Kidney (tissue), 14 donors: ENCODE results near the gene NKAIN2. TPM values are rescaled to one million over a fixed set of nuclear protein-coding genes. Genes with fewer than 3 reads are reported as not detected.

Experiments used
- DNase-seq, 5 donors: peaks; one replicate each; pipeline ENCODE4 v3.0.0-alpha.2; 2013 to 2020
- FAIRE-seq: peaks from 2 replicates; lab custom pipeline; 2012; peaks lifted over from hg19 to GRCh38; lab: Jason Lieb, UNC
- H3K27ac ChIP-seq, 2 donors: one replicate each; pipeline ENCODE4 v1.7.0; 2013; ENCODE audit warnings: low read depth in 2 of 2, low read length in 2 of 2, inconsistent platforms in 1 of 2
- H3K27me3 ChIP-seq: one replicate; pipeline ENCODE4 v1.7.1; 2013; ENCODE audit warnings: low read length, inconsistent platforms; ENCODE audit not compliant: control insufficient read depth, insufficient read depth
- H3K36me3 ChIP-seq, 3 donors: one replicate each; pipeline versions ENCODE4 v1.7.0 to v1.7.1; 2013; ENCODE audit warnings: low read length in 3 of 3, control low read depth in 1 of 3, inconsistent platforms in 1 of 3; ENCODE audit not compliant: insufficient read depth in 3 of 3, control insufficient read depth in 2 of 3
- H3K4me1 ChIP-seq, 3 donors: one replicate each; pipeline versions ENCODE4 v1.7.0 to v1.7.1; 2013; ENCODE audit warnings: low read length in 3 of 3, inconsistent platforms in 1 of 3, low read depth in 1 of 3; ENCODE audit not compliant: control insufficient read depth in 2 of 3, insufficient read depth in 2 of 3
- H3K4me3 ChIP-seq, 3 donors: one replicate each; pipeline versions ENCODE4 v1.7.0 to v1.8.1; 2013; ENCODE audit warnings: low read length in 3 of 3, control low read depth in 1 of 3, inconsistent platforms in 1 of 3
- H3K9ac ChIP-seq, 3 donors: one replicate each; pipeline versions ENCODE4 v1.7.0 to v1.7.1; 2013; ENCODE audit warnings: low read length in 3 of 3, control low read depth in 1 of 3, inconsistent platforms in 1 of 3
- H3K9me3 ChIP-seq, 3 donors: one replicate each; pipeline versions ENCODE4 v1.7.0 to v1.7.1; 2013; ENCODE audit warnings: low read length in 3 of 3, control low read depth in 1 of 3, inconsistent platforms in 1 of 3; ENCODE audit not compliant: control insufficient read depth in 2 of 3, insufficient read depth in 1 of 3
- intact Hi-C: fragments of 100-400 bp; cut with DNase I; formaldehyde crosslinking; loops from one replicate; pipeline ENCODE4 v1.11.1; 2022
- polyA plus RNA-seq: library from polyadenylated mRNA; stranded (reverse); fragments of 350-450 nt; fragmentation: Illumina TruSeq; extraction: RNeasy Lipid Tissue Mini Kit (QIAGEN cat#74804); gene quantifications from one replicate; pipeline ENCODE4 v1.2.3, GENCODE V29; 2014; ENCODE audit warnings: low read depth, low replicate concordance; ENCODE audit not compliant: insufficient read depth
- total RNA-seq: library from RNA; stranded (reverse); fragmentation: NEBNext Ultra II Directional; extraction: Animal tissue kit (Norgen Biotek cat#: 25700); gene quantifications from one replicate; pipeline ENCODE4 v1.2.1, GENCODE V29; 2021
- TF ChIP-seq, protein P1 (sequence below): IDR thresholded peaks from 3 replicates; pipeline ENCODE4 v1.5.1; 2012; ENCODE audit warnings: mild to moderate bottlenecking, moderate library complexity, borderline replicate concordance; ENCODE audit not compliant: insufficient read depth; ENCODE audit errors: extremely low read depth
- donor health status: control.
- donor health status: control.
- donor health status: control.
- donor health status: control.
- donor health status: control.
- donor health status: DM: yes; HTN: yes; CAD: no.
- donor health status: Normal renal cell carcinoma (clear cell type).

NKAIN2 gene
- total and polyA plus RNA-seq, 2 donors from 2014 or later: 0.39 to 1.8 TPM

DNA sequence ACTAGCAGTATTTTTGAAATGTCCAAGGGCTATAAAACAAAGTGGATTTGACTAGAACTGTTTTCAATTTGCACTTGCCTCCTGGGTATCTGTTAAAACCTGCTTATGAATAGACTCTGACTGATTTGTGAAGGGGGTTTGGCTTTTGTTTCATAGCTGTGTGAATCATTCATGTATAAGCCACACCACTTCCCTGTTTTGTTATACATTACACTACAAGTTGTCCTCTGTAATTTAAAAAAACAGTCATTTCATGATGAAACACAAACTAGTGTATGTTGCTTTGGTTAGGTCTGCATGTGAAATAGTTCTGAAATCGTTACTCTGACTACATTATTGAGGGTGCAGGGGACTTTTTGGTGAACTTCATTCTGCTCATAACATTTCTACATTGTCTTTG lies 121.7 kb downstream of the NKAIN2 start:
- DNase-seq: peak in 2 of 5 donors; percentile 9 to 18
- FAIRE-seq: no peak

DNA sequence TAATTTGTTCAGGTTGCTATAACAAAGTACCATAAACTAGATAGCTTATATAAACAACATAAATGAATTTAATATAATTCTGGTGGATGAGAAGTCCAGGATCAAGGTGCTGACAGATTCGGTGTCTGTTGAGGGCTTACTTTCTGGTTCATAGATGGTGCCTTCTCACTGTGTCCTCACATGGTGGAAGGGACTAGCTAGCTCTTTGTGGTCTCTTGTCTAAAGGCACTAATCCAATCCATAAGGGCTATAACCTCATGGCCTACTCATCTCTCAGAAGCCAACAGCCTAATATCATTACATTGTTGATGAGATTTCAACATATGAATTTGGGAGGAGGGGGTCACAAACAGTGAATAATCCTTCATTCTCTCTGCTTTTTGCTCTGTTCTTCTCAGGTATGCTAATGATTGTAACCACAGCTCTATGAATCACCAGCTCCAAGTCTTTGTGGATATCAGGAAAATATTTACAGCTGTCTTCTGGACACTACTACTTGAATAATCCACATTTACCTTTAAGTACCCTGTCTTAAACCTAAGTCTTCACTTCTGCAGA lies 122.3 kb downstream of the NKAIN2 start:
- H3K27me3 ChIP-seq: no peaks in the 10 kb centered on the region
- TF ChIP-seq, protein P1, sequence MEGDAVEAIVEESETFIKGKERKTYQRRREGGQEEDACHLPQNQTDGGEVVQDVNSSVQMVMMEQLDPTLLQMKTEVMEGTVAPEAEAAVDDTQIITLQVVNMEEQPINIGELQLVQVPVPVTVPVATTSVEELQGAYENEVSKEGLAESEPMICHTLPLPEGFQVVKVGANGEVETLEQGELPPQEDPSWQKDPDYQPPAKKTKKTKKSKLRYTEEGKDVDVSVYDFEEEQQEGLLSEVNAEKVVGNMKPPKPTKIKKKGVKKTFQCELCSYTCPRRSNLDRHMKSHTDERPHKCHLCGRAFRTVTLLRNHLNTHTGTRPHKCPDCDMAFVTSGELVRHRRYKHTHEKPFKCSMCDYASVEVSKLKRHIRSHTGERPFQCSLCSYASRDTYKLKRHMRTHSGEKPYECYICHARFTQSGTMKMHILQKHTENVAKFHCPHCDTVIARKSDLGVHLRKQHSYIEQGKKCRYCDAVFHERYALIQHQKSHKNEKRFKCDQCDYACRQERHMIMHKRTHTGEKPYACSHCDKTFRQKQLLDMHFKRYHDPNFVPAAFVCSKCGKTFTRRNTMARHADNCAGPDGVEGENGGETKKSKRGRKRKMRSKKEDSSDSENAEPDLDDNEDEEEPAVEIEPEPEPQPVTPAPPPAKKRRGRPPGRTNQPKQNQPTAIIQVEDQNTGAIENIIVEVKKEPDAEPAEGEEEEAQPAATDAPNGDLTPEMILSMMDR: no peak
- H3K9ac ChIP-seq: no peak overlapping the region
- no peaks in the 10 kb centered on the region for H3K9me3 ChIP-seq
- FAIRE-seq (no peak), DNase-seq (no peak)
- intact Hi-C loops: no loop called here
- H3K27ac ChIP-seq: no peak overlapping the region
- no peak overlapping the region for H3K4me3 ChIP-seq
- no peaks in the 10 kb centered on the region for H3K4me1 ChIP-seq
- H3K36me3 ChIP-seq: no peaks in the 10 kb centered on the region

More for the DNA sequence above, 121.7 kb downstream of the NKAIN2 start:
- Histone ChIP-seq H3K27me3 (no peaks in the 10 kb centered on the region), H3K4me3 (no peak overlapping the region), H3K9me3 (no peaks in the 10 kb centered on the region), H3K4me1 (no peaks in the 10 kb centered on the region), H3K27ac (no peak overlapping the region), H3K9ac (no peak overlapping the region), H3K36me3 (no peaks in the 10 kb centered on the region)
- TF ChIP-seq, protein P1: no peak
- intact Hi-C loops: no loop called here

GRCh38 chr6:123928529-123928928 lies 124.9 kb downstream of the NKAIN2 start:
- no peaks in the 10 kb centered on the region for H3K27me3 ChIP-seq
- FAIRE-seq (no peak), DNase-seq (no peak)
- H3K9ac ChIP-seq: no peak overlapping the region
- no peaks in the 10 kb centered on the region for H3K9me3 ChIP-seq
- H3K4me3 ChIP-seq: no peak overlapping the region
- intact Hi-C loops: no loop called here
- TF ChIP-seq, protein P1: no peak
- H3K36me3 ChIP-seq: no peaks in the 10 kb centered on the region
- H3K4me1 ChIP-seq: no peaks in the 10 kb centered on the region
- H3K27ac ChIP-seq: no peak overlapping the region

GRCh38 chr6:123931928-123932327 lies 128.3 kb downstream of the NKAIN2 start:
- Histone ChIP-seq H3K36me3 (no peaks in the 10 kb centered on the region), H3K9me3 (no peaks in the 10 kb centered on the region), H3K4me1 (no peaks in the 10 kb centered on the region), H3K27me3 (no peaks in the 10 kb centered on the region), H3K27ac (no peak overlapping the region), H3K4me3 (no peak overlapping the region), H3K9ac (no peak overlapping the region)
- DNase-seq (no peak), FAIRE-seq (no peak)
- intact Hi-C loops: no loop called here
- TF ChIP-seq, protein P1: no peak
